Activated T-cell treated with anti-CD3 and anti-CD28 coated beads for 1 hour (primary cell): ENCODE measurements around the gene KRT83.
"Not testable (repeated sequence)": the region's sequence is repeated elsewhere in the genome, so short reads cannot be mapped to it uniquely, and the experiment has no call there.

Experiments used
- DNase-seq: peaks from one replicate; pipeline ENCODE4 v3.0.0-alpha.2; 2020; ENCODE audit warnings: low read depth

KRT83 gene

GRCh38 chr12:52286857-52287785 is 34.1 kb downstream of the KRT83 start:
- DNase-seq: not testable (repeated sequence)

GRCh38 chr12:52285851-52286530 is 35.2 kb downstream of the KRT83 start:
- DNase-seq: no peak

GRCh38 chr12:52285172-52285745 is 35.9 kb downstream of the KRT83 start:
- DNase-seq: no peak

- no peak for DNase-seq
Measured at GRCh38 chr12:52284562-52285171, 36.5 kb downstream of the KRT83 start.

GRCh38 chr12:52280796-52281560 is 40.2 kb downstream of the KRT83 start:
- DNase-seq: no peak

- DNase-seq: no peak
Measured at GRCh38 chr12:52280319-52280795, 40.8 kb downstream of the KRT83 start.

- DNase-seq: no peak
Measured at GRCh38 chr12:52279422-52280318, 41.5 kb downstream of the KRT83 start.

- peak; percentile 55 for DNase-seq
Measured at GRCh38 chr12:52278575-52279421, 42.4 kb downstream of the KRT83 start.

- DNase-seq: no peak
Measured at GRCh38 chr12:52277486-52278245, 43.5 kb downstream of the KRT83 start.

GRCh38 chr12:52275686-52276085 is 45.5 kb downstream of the KRT83 start:
- DNase-seq: no peak

- no peak for DNase-seq
Measured at GRCh38 chr12:52274521-52275120, 46.6 kb downstream of the KRT83 start, which contains the start of gene KRT86. Gene KRT86, plus strand, starts transcription at chr12:52274645. Its CDS starts 27,272 bp downstream, at chr12:52301917.

GRCh38 chr12:52271158-52271557 is 50.0 kb downstream of the KRT83 start:
- DNase-seq: no peak

GRCh38 chr12:52270541-52271070 is 50.6 kb downstream of the KRT83 start:
- no peak for DNase-seq

GRCh38 chr12:52268212-52268611 is 53.0 kb downstream of the KRT83 start:
- DNase-seq: no peak

GRCh38 chr12:52267699-52268098 is 53.5 kb downstream of the KRT83 start:
- DNase-seq: no peak

- no peak for DNase-seq
Measured at GRCh38 chr12:52267266-52267665, 53.9 kb downstream of the KRT83 start.

- no peak for DNase-seq
Measured at GRCh38 chr12:52266514-52266913, 54.7 kb downstream of the KRT83 start.

GRCh38 chr12:52264435-52264825 is 56.8 kb downstream of the KRT83 start:
- no peak for DNase-seq
